ENCODE measurements around the gene CTNNBIP1.

DNA sequence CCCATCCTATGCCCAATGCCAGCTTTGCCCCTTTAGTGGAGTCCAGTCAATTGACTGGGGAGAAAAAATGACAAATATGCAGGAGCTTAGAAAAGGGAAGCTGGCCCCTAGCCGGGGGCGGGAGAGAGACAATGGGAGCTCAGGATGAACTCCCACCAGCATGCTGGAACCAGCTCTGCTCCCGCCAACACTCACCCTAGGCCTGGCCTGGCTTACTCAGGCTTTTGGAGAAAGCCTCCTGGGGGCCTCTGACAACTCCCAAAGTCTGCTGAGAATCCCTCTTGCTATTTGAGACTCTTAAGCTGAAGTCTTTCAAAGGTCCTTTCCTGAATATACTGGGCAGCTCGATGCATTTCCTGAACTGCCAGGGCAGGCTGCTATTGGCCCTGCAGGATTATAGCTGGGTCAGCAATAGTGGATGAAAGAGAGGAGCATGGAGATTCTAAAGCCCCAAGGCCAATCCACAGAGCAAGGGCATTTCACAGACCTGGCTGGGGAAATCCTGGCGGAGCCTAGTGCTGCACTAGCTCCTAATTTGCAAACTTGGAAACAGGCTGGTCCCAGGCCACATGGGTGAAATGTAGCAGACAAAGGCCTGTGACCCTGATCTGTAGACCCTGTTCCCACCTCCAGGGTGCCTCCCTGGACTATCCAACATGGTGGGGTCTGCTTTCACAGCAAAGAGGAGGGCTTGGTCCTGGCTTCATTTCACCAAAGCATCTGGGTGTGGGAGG, 50.6 kb downstream of the CTNNBIP1 start:
- no peak for TF ChIP-seq ELF1 (IDR thresholded peaks at IDR 0.05; ENCODE audit: borderline replicate concordance, low read depth)
- no peak for TF ChIP-seq CTCF (IDR thresholded peaks at IDR 0.05 in 2 of 3, conservative IDR thresholded peaks at IDR 0.05 in 1 of 3; ENCODE audit: borderline replicate concordance in 1 of 3, insufficient read depth in 1 of 3, low read depth in 2 of 3, low read length in 2 of 3)
- no peak for TF ChIP-seq REST (IDR thresholded peaks at IDR 0.05; ENCODE audit: low read depth)
- no peak for TF ChIP-seq POLR2A (IDR thresholded peaks at IDR 0.05; ENCODE audit: borderline replicate concordance, extremely low read depth, insufficient read depth, insufficient read length)
- TF ChIP-seq EZH2 (IDR thresholded peaks at IDR 0.05) = no peak
- no peak for TF ChIP-seq TCF7L2 (IDR thresholded peaks at IDR 0.05; ENCODE audit: borderline replicate concordance, extremely low read depth, insufficient read depth, insufficient read length)
- TF ChIP-seq ZNF274 (IDR thresholded peaks at IDR 0.05; ENCODE audit: low read depth, low read length) = no peak
- TF ChIP-seq RAD21 (IDR thresholded peaks at IDR 0.05; ENCODE audit: low read depth) = no peak
- TF ChIP-seq YY1 (IDR thresholded peaks at IDR 0.05; ENCODE audit: extremely low read depth, insufficient replicate concordance, low read depth, low read length) = no peak
- TF ChIP-seq JUND (IDR thresholded peaks at IDR 0.05) = no peak

All from HCT116 (cell line).